Stomach (tissue), 9 donors: Measurements from ENCODE around the gene VTI1A. TPM values are rescaled to one million over a fixed set of nuclear protein-coding genes. Genes with fewer than 3 reads are reported as not detected.
"Not testable (repeated sequence)": the region's sequence is repeated elsewhere in the genome, so short reads cannot be mapped to it uniquely, and the experiment has no call there.

ENCODE experiments used
- DNase-seq, 2 donors: peaks; one replicate each; pipeline versions ENCODE4 v3.0.0 to v3.0.0-alpha.2; 2013 to 2019
- H3K27ac ChIP-seq, 5 donors: fragments of 200-600 bp in 4 of 5; sonication (generic) in 4 of 5; one replicate each; pipeline ENCODE4 v1.5.1; 2013 to 2019; ENCODE audit warnings: mild to moderate bottlenecking in 1 of 5, moderate library complexity in 1 of 5
- H3K27me3 ChIP-seq, 3 donors: fragments of 200-600 bp; sonication (generic); one replicate each; pipeline ENCODE4 v1.5.1; 2017 to 2019; ENCODE audit warnings: mixed run types in 1 of 3
- H3K36me3 ChIP-seq, 4 donors: fragments of 200-600 bp; sonication (generic); 1 replicate in 3 of 4; 2 replicates in 1 of 4; pipeline ENCODE4 v1.5.1; 2016 to 2019
- H3K4me1 ChIP-seq, 4 donors: fragments of 200-600 bp; sonication (generic); one replicate each; pipeline ENCODE4 v1.5.1; 2016 to 2019
- H3K4me3 ChIP-seq, 4 donors: fragments of 200-600 bp; sonication (generic) in 3 of 4; one replicate each; pipeline ENCODE4 v1.5.1; 2016 to 2019; ENCODE audit warnings: mild to moderate bottlenecking in 1 of 4
- H3K9me3 ChIP-seq, 4 donors: fragments of 200-600 bp; sonication (generic); one replicate each; pipeline ENCODE4 v1.5.1; 2016 to 2019
- EP300 ChIP-seq: sonication (generic); formaldehyde crosslinking; IDR thresholded peaks from one replicate; pipeline ENCODE4 v1.6.1; 2017; ENCODE audit warnings: antibody characterized with exemption
- POLR2A ChIP-seq, 4 donors: fragments of 450-650 bp; IDR thresholded peaks; one replicate each; pipeline ENCODE4 v1.6.1; 2016; ENCODE audit warnings: antibody characterized with exemption in 4 of 4, control low read depth in 2 of 4, mild to moderate bottlenecking in 1 of 4, moderate library complexity in 1 of 4
- POLR2AphosphoS5 ChIP-seq, 3 donors: sonication (generic); formaldehyde crosslinking; IDR thresholded peaks; one replicate each; pipeline ENCODE4 v1.6.1; 2016; ENCODE audit warnings: antibody characterized with exemption in 3 of 3
- whole genome bisulfite sequencing, 5 donors: extraction: QIAGEN DNeasy Blood & Tissue Kit in 3 of 5; methylation state at CpG; one replicate each; pipeline versions ENCODE4 v1.1.5 to v1.1.7; 2013 to 2018; 5-methylcytosine and 5-hydroxymethylcytosine counted together
- intact Hi-C: fragments of 100-400 bp; cut with DNase I; formaldehyde crosslinking; loops from one replicate; pipeline ENCODE4 v1.15.1; 2023; ENCODE audit warnings: low total_unique reads
- polyA plus RNA-seq, 3 donors: library from polyadenylated mRNA; stranded (reverse); fragments of 200-250 nt; gene quantifications; one replicate each; pipeline ENCODE4 v1.2.3, GENCODE V29; 2013
- total RNA-seq, 5 donors: library from RNA; depleted of rRNA; stranded (reverse); fragments of >200 nt; gene quantifications; one replicate each; pipeline versions ENCODE4 v1.1.0 to v1.2.3, GENCODE V29; 2014 to 2016
- TF ChIP-seq, protein P1 (sequence below), 7 experiments: fragments of 450-650 bp in 4 of 7; fragments of 200-600 bp in 3 of 7; sonication (generic) in 3 of 7; IDR thresholded peaks; one replicate each; pipeline ENCODE4 v1.5.1; 2016 to 2019; ENCODE audit warnings: antibody characterized with exemption in 7 of 7, control low read depth in 2 of 7, mild to moderate bottlenecking in 1 of 7
- donor health status: healthy with polysubstance abuse.
- donor health status: Bipolar disorder and iron deficiency.
- donor health status: healthy.

The VTI1A gene
- total and polyA plus RNA-seq, 8 donors, result 6.5 to 222 (median 57.4) TPM

DNA sequence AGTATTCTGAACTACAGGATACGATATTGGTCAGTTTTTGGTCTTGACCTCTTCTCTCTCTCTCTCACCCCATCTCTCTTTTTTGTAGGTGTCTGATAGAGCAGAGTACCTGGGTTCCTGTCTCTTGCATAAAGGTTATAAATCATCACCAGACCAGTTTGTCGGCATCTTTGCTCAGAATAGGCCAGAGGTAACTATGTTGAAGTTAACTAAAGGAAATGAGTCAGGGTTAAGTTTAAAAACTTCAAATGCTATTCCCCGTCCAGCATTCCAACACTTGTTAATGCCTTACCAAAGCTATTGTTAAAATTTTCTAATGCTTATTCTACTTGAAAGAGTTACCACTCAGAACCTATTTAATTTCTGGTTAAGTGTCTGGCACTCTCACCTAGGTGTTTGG is 42.4 kb upstream of the VTI1A start:
- Histone ChIP-seq H3K4me1 (peaks cover 0 to 6% (median 1%) of the 10 kb centered on the region in 4 donors), H3K36me3 (peaks cover 3 to 85% (median 49%) of the 10 kb centered on the region in 4 donors), H3K9me3 (no peaks in the 10 kb centered on the region), H3K4me3 (no peak overlapping the region), H3K27me3 (no peaks in the 10 kb centered on the region), H3K27ac (peak overlapping the region in 1 of 5 donors; percentile 16)
- no peak for TF ChIP-seq POLR2AphosphoS5 (IDR thresholded peaks at IDR 0.05)
- TF ChIP-seq, protein P1, sequence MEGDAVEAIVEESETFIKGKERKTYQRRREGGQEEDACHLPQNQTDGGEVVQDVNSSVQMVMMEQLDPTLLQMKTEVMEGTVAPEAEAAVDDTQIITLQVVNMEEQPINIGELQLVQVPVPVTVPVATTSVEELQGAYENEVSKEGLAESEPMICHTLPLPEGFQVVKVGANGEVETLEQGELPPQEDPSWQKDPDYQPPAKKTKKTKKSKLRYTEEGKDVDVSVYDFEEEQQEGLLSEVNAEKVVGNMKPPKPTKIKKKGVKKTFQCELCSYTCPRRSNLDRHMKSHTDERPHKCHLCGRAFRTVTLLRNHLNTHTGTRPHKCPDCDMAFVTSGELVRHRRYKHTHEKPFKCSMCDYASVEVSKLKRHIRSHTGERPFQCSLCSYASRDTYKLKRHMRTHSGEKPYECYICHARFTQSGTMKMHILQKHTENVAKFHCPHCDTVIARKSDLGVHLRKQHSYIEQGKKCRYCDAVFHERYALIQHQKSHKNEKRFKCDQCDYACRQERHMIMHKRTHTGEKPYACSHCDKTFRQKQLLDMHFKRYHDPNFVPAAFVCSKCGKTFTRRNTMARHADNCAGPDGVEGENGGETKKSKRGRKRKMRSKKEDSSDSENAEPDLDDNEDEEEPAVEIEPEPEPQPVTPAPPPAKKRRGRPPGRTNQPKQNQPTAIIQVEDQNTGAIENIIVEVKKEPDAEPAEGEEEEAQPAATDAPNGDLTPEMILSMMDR (IDR thresholded peaks at IDR 0.05), result no peak
- TF ChIP-seq EP300, result no peak
- intact Hi-C loops, result no loop called here
- 46 to 78% (median 69%) methylated on average over 3 of the region's 3 CpGs for WGBS, 5 donors
- peak in 1 of 2 donors; percentile 56 for DNase-seq

DNA sequence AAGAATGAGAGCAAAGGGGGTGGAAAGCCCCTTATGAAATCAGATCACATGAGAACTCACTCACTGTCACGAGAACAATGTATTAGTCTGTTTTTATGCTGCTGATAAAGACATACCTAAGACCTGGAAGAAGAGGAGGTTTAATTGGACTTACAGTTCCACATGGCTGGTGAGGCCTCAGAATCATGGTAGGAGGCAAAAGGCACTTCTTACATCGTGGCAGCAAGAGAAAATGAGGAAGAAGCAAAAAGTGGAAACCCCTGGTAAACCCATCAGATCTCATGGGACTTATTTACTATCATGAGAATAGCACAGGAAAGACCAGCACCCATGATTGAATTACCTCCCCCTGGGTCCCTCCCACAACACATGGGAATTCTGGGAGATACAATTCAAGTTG is 40.2 kb upstream of the VTI1A start:
- H3K36me3 ChIP-seq, result peaks cover 3 to 95% (median 66%) of the 10 kb centered on the region in 4 donors
- H3K4me3 ChIP-seq, H3K27ac ChIP-seq, H3K9me3 ChIP-seq, intact Hi-C loops, H3K27me3 ChIP-seq, DNase-seq, H3K4me1 ChIP-seq: not testable (repeated sequence)
- WGBS, 5 donors, result 71 to 88% (median 80%) methylated on average over 2 of the region's 2 CpGs

DNA sequence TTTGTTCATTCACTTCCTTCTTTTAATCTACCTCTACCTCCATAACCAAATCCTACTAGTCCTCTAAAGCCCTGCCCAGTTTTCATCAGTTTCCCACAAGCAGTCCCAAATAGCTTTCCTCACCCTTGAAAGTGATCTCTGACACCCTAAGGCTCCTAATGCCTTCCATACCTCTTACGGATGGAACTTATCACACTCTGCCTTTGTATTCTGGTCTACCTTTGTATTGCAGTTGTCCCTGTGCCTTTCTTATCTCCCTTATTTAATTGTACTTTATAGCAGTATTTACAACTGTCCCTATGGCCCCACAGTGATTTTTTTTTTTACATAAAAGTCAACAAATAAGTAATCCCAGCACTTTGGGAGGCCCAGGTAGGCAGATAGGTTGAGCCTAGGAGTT is 39.3 kb upstream of the VTI1A start:
- H3K27me3 ChIP-seq, result no peaks in the 10 kb centered on the region
- no peak overlapping the region for H3K4me3 ChIP-seq
- intact Hi-C loops, result no loop called here
- no peak overlapping the region for H3K27ac ChIP-seq
- DNase-seq, result no peak
- no peaks in the 10 kb centered on the region for H3K9me3 ChIP-seq
- 34 to 75% (median 44%) methylated on average over 1 of the region's 1 CpG for WGBS, 5 donors
- TF ChIP-seq, protein P1 (IDR thresholded peaks at IDR 0.05), result no peak
- TF ChIP-seq POLR2A (IDR thresholded peaks at IDR 0.05), result no peak
- TF ChIP-seq EP300, result no peak
- TF ChIP-seq POLR2AphosphoS5 (IDR thresholded peaks at IDR 0.05), result no peak
- H3K4me1 ChIP-seq, result peaks cover 0 to 3% (median 1%) of the 10 kb centered on the region in 4 donors
- peaks cover 3 to 95% (median 75%) of the 10 kb centered on the region in 4 donors for H3K36me3 ChIP-seq

DNA sequence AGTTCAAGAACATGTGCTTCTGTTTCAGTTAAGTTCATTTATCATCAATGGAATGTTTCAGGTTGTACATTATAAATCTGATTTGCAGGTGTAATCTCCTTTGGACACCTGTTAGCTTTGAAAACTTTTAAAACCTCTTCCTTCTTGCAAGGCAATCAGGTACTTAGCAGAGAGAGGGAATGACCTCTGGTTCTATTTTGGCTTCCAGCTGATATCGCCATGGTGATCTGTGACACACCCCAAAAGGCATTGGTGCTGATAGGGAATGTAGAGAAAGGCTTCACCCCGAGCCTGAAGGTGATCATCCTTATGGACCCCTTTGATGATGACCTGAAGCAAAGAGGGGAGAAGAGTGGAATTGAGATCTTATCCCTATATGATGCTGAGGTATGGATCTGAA is 37.7 kb upstream of the VTI1A start:
- H3K9me3 ChIP-seq, result no peaks in the 10 kb centered on the region
- 60 to 85% (median 66%) methylated on average over 2 of the region's 2 CpGs for WGBS, 5 donors
- DNase-seq, result no peak
- TF ChIP-seq, protein P1 (IDR thresholded peaks at IDR 0.05), result no peak
- no peak for TF ChIP-seq POLR2A (IDR thresholded peaks at IDR 0.05)
- no peak for TF ChIP-seq EP300
- no peak for TF ChIP-seq POLR2AphosphoS5 (IDR thresholded peaks at IDR 0.05)
- H3K27me3 ChIP-seq, result no peaks in the 10 kb centered on the region
- H3K4me1 ChIP-seq, result no peaks in the 10 kb centered on the region
- H3K27ac ChIP-seq, result no peak overlapping the region
- no peak overlapping the region for H3K4me3 ChIP-seq
- intact Hi-C loops, result no loop called here
- H3K36me3 ChIP-seq, result peaks cover 3 to 98% (median 82%) of the 10 kb centered on the region in 4 donors

DNA sequence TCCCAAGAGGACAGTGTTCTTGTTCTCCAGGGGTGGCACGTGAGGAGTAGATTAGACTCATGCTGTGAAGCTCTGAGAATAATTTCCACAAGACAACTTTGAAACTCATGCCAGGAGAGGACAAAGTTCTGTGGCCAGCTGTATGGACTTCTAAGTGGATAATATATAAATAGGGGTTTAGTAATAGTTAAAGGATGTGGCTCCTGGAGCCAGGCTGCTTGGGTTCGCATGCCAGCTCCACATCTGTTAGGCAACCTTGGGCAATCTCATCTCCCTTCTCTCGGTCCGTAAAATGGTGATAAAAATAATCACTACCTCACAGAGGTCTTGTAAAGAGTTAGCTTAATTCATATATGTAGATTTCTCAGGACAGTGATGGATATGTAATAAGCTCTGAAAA is 37.3 kb upstream of the VTI1A start:
- Histone ChIP-seq H3K27me3 (no peaks in the 10 kb centered on the region), H3K27ac (no peak overlapping the region), H3K36me3 (peaks cover 3 to 98% (median 79%) of the 10 kb centered on the region in 4 donors), H3K9me3 (no peaks in the 10 kb centered on the region), H3K4me1 (no peaks in the 10 kb centered on the region), H3K4me3 (no peak overlapping the region)
- WGBS, 5 donors, result 63 to 83% (median 76%) methylated on average over 4 of the region's 4 CpGs
- intact Hi-C loops, result no loop called here
- DNase-seq, result no peak
- TF ChIP-seq, protein P1 (IDR thresholded peaks at IDR 0.05), result no peak
- TF ChIP-seq POLR2A (IDR thresholded peaks at IDR 0.05) (no peak), POLR2AphosphoS5 (IDR thresholded peaks at IDR 0.05) (no peak), EP300 (no peak)
